ENCODE results near the gene FGD2. TPM values are rescaled to one million over a fixed set of nuclear protein-coding genes. Genes with fewer than 3 reads are reported as not detected.

Gene FGD2
- total RNA-seq, 1 experiment from 2014 or later, result not detected

DNA sequence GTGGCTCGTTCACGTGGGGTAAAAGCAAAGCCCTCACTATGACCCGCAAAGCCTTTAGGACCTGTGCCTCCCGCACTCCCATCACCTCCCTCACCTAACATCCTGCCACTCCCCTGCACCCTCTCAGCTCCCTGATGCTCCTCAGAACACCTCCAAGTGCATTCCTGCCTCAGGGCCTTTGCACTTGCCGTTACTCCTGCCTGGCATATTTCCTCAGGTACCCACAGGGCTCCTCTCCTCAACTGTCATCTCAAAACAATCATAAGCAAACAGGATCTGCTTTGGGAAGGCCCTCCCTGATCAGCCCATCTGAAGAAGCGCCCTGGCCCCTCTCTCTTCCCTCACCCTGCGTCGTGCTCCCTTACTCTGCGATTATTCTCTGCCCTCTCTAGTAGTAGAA is 49.1 kb downstream of the FGD2 start:
- no peaks in the 10 kb centered on the region for H3K36me3 ChIP-seq (ENCODE audit: insufficient read depth, low read length, poor library complexity, severe bottlenecking)
- DNase-seq (ENCODE audit: low spot score), result no peak
- no peaks in the 10 kb centered on the region for H3K9me3 ChIP-seq (ENCODE audit: low read depth, low read length, poor library complexity, severe bottlenecking)
- ChIA-PET CTCF (interaction anchor here (1.3 kb wide), 1 partner anchor 37 kb away, joined by 4 read pairs; no protein-coding TSS in a partner anchor), POLR2A (ENCODE audit: low non-redundant PET) (no interaction called here)
- intact Hi-C loops (cut with micrococcal nuclease; ENCODE audit: unreplicated experiment), result no loop called here
- H3K27me3 ChIP-seq (replicated peaks; ENCODE audit: insufficient read depth, low read depth, low read length, poor library complexity), result no peaks in the 10 kb centered on the region
- no peak overlapping the region for H3K4me3 ChIP-seq (ENCODE audit: low read depth, low read length, poor library complexity, severe bottlenecking)
- no peak overlapping the region for H3K27ac ChIP-seq (ENCODE audit: low read depth, low read length, poor library complexity, severe bottlenecking)
- H3K4me1 ChIP-seq (ENCODE audit: insufficient read depth, low read length, poor library complexity, severe bottlenecking), result peaks cover 5% of the 10 kb centered on the region
- no peak for TF ChIP-seq EZH2 (IDR thresholded peaks at IDR 0.05; ENCODE audit: borderline replicate concordance, low read depth, low read length, poor library complexity, severe bottlenecking)
- TF ChIP-seq, protein P1, sequence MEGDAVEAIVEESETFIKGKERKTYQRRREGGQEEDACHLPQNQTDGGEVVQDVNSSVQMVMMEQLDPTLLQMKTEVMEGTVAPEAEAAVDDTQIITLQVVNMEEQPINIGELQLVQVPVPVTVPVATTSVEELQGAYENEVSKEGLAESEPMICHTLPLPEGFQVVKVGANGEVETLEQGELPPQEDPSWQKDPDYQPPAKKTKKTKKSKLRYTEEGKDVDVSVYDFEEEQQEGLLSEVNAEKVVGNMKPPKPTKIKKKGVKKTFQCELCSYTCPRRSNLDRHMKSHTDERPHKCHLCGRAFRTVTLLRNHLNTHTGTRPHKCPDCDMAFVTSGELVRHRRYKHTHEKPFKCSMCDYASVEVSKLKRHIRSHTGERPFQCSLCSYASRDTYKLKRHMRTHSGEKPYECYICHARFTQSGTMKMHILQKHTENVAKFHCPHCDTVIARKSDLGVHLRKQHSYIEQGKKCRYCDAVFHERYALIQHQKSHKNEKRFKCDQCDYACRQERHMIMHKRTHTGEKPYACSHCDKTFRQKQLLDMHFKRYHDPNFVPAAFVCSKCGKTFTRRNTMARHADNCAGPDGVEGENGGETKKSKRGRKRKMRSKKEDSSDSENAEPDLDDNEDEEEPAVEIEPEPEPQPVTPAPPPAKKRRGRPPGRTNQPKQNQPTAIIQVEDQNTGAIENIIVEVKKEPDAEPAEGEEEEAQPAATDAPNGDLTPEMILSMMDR (conservative IDR thresholded peaks at IDR 0.05; ENCODE audit: low read depth, low read length), result no peak
- BruUV-seq (replicated peaks), result no TSS peak

DNA sequence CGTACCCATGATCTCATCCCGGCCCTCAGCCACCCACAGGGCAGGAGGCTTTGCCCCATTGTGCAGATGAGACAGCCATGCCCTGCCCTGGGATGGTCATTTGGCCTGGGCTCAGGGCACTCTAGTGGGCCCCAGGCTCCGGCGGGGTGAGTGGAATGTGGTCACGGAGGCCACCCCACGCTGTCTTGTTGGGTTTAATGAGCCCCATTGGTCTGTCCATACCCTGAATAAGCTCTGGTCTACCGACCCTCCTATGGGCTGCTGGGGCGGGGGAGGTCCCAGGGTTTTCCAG is 50.6 kb downstream of the FGD2 start:
- intact Hi-C loops (cut with micrococcal nuclease; ENCODE audit: unreplicated experiment), result no loop called here
- CTCF ChIA-PET, result interaction anchor here (0.6 to 1.1 kb wide), 2 partner anchors 115 to 906 kb away, joined by 3 to 5 read pairs; no protein-coding TSS in a partner anchor
- no peak overlapping the region for H3K4me3 ChIP-seq (ENCODE audit: low read depth, low read length, poor library complexity, severe bottlenecking)
- H3K4me1 ChIP-seq (ENCODE audit: insufficient read depth, low read length, poor library complexity, severe bottlenecking), result peaks cover 14% of the 10 kb centered on the region
- TF ChIP-seq, protein P1 (conservative IDR thresholded peaks at IDR 0.05; ENCODE audit: low read depth, low read length), result no peak
- TF ChIP-seq EZH2 (IDR thresholded peaks at IDR 0.05; ENCODE audit: borderline replicate concordance, low read depth, low read length, poor library complexity, severe bottlenecking), result no peak
- DNase-seq (ENCODE audit: low spot score), result no peak
- H3K9me3 ChIP-seq (ENCODE audit: low read depth, low read length, poor library complexity, severe bottlenecking), result no peaks in the 10 kb centered on the region
- H3K27ac ChIP-seq (ENCODE audit: low read depth, low read length, poor library complexity, severe bottlenecking), result no peak overlapping the region
- no peaks in the 10 kb centered on the region for H3K27me3 ChIP-seq (replicated peaks; ENCODE audit: insufficient read depth, low read depth, low read length, poor library complexity)
- H3K36me3 ChIP-seq (ENCODE audit: insufficient read depth, low read length, poor library complexity, severe bottlenecking), result no peaks in the 10 kb centered on the region
- no TSS peak for BruUV-seq (replicated peaks)
- POLR2A ChIA-PET (ENCODE audit: low non-redundant PET), result no interaction called here

DNA sequence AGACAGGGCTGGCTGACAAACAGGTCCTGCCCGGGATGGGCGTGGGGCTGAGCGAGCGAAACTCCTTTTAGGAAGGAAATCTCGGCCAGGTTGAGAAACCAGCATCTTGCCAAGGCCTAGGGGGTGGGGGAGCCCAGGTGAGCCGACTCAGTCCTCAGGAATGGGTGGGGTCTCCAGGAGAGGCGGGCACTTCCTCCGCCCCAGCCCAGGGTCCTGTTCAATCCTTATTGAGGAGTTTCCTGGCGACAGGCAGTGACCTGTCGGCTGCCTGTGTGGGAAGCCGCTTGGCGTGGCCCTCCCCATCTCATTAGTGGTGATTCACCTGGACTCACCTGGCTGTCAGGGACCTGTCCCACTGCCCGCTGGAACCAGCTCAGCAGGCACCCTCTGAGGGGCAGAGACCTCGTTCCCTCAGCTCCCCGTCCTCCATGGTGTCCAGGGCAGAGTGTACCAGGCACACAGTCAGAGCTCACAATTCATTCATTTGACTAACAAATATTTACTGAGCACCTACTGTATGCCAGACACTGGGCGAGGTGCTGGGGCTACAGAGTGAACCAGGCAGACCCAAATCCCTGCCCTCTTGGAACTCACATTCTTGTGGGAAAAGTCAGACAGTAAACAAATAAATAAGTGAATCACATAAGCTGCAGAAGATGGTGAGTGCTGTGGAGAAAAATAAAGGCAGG is 51.1 kb downstream of the FGD2 start:
- Histone ChIP-seq H3K36me3 (ENCODE audit: insufficient read depth, low read length, poor library complexity, severe bottlenecking) (no peaks in the 10 kb centered on the region), H3K4me3 (ENCODE audit: low read depth, low read length, poor library complexity, severe bottlenecking) (no peak overlapping the region), H3K9me3 (ENCODE audit: low read depth, low read length, poor library complexity, severe bottlenecking) (no peaks in the 10 kb centered on the region), H3K4me1 (ENCODE audit: insufficient read depth, low read length, poor library complexity, severe bottlenecking) (peaks cover 14% of the 10 kb centered on the region), H3K27me3 (replicated peaks; ENCODE audit: insufficient read depth, low read depth, low read length, poor library complexity) (no peaks in the 10 kb centered on the region), H3K27ac (ENCODE audit: low read depth, low read length, poor library complexity, severe bottlenecking) (no peak overlapping the region)
- ChIA-PET CTCF (interaction anchor here (1.8 kb wide), 1 partner anchor 154 kb away, joined by 6 read pairs; no protein-coding TSS in a partner anchor), POLR2A (ENCODE audit: low non-redundant PET) (interaction anchor here (0.7 kb wide), 1 partner anchor 133 kb away, joined by 3 read pairs; no protein-coding TSS in a partner anchor)
- no TSS peak for BruUV-seq (replicated peaks)
- intact Hi-C loops (cut with micrococcal nuclease; ENCODE audit: unreplicated experiment), result no loop called here
- DNase-seq (ENCODE audit: low spot score), result no peak
- TF ChIP-seq EZH2 (IDR thresholded peaks at IDR 0.05; ENCODE audit: borderline replicate concordance, low read depth, low read length, poor library complexity, severe bottlenecking), result no peak
- TF ChIP-seq, protein P1 (conservative IDR thresholded peaks at IDR 0.05; ENCODE audit: low read depth, low read length), result no peak
